Type B pancreatic cell (in vitro differentiated cells): ENCODE measurements around the gene PTPRM. TPM values are rescaled to one million over a fixed set of nuclear protein-coding genes. Genes with fewer than 3 reads are reported as not detected.

Experiments used
- DNase-seq: peaks from one replicate; pipeline ENCODE4 v3.0.0; 2021; ENCODE audit warnings: mixed read lengths; ENCODE audit not compliant: unreplicated experiment; ENCODE audit errors: extremely low spot score
- H3K27ac Mint-ChIP-seq: 2 replicates; pipeline ENCODE4 v1.8.0; 2021; ENCODE audit warnings: mild to moderate bottlenecking, mixed read lengths
- H3K27me3 Mint-ChIP-seq: 2 replicates; pipeline ENCODE4 v1.8.0; 2021; ENCODE audit warnings: mixed read lengths
- H3K36me3 Mint-ChIP-seq: 2 replicates; pipeline ENCODE4 v1.8.0; 2021; ENCODE audit warnings: mixed read lengths
- H3K4me1 Mint-ChIP-seq: one replicate; pipeline ENCODE4 v1.8.0; 2021; ENCODE audit warnings: mixed read lengths; ENCODE audit not compliant: unreplicated experiment
- H3K4me3 Mint-ChIP-seq: 2 replicates; pipeline ENCODE4 v1.8.0; 2021; ENCODE audit warnings: mild to moderate bottlenecking, mixed read lengths
- H3K9me3 Mint-ChIP-seq: 2 replicates; pipeline ENCODE4 v1.8.0; 2021; ENCODE audit warnings: mixed read lengths
- total RNA-seq: library from RNA; stranded (reverse); gene quantifications from 2 replicates; pipeline ENCODE4 v1.2.1, GENCODE V29; 2021; ENCODE audit warnings: low replicate concordance
- TF ChIP-seq, protein P1 (sequence below): fragments of 200-600 bp; sonication (generic); conservative IDR thresholded peaks from 2 replicates; pipeline ENCODE4 v1.5.0; 2021; ENCODE audit warnings: antibody characterized with exemption, mild to moderate bottlenecking

Gene PTPRM
- total RNA-seq, 1 donor from 2014 or later = 18.6 TPM

DNA sequence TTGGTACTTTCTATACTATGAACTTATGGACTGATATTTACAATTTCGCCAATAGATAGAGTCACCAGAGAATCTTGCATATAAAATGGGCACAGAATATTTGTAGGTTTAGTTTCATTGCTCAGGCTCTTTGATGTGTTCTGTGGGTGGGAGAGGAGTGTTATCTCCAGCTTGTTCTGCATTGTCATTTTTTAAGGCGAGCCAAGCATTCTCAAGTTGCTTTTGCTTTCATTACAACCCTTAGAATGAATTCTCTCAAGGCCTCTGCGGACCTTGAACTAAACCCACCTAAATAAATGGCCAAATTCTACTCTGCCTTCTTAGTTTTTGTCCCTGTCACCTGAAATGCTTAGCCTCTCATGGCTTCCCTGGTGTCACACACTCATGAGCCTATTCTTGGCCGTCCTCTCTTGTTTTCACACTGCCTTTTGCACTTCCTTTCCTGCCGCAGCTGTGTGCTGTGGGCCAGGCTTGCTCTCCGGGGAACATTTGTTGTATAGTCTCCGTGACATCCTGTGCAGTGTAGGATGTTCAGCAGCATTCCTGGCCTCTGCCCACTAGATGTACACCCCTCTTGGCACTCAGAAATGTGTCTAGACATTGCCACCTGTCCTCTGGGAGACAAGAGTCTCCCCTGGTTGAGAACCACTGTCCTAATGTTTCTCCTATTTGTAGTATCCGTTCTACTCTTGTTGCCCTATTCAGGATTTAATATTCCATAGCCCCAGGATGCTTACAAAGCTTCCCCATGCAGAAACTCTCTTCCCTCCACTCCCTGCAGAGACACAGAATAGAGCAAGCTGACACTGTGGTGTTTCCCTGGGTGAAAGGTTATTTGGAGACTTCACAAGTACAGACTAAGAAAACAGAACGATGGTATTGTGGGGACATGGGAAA, 255.6 kb downstream of the PTPRM start:
- Mint-ChIP-seq H3K27me3 (no peaks in the 10 kb centered on the region), H3K4me3 (no peak overlapping the region), H3K4me1 (peaks cover 17% of the 10 kb centered on the region), H3K27ac (no peak overlapping the region), H3K36me3 (no peaks in the 10 kb centered on the region), H3K9me3 (no peaks in the 10 kb centered on the region)
- no peak for DNase-seq
- TF ChIP-seq, protein P1, sequence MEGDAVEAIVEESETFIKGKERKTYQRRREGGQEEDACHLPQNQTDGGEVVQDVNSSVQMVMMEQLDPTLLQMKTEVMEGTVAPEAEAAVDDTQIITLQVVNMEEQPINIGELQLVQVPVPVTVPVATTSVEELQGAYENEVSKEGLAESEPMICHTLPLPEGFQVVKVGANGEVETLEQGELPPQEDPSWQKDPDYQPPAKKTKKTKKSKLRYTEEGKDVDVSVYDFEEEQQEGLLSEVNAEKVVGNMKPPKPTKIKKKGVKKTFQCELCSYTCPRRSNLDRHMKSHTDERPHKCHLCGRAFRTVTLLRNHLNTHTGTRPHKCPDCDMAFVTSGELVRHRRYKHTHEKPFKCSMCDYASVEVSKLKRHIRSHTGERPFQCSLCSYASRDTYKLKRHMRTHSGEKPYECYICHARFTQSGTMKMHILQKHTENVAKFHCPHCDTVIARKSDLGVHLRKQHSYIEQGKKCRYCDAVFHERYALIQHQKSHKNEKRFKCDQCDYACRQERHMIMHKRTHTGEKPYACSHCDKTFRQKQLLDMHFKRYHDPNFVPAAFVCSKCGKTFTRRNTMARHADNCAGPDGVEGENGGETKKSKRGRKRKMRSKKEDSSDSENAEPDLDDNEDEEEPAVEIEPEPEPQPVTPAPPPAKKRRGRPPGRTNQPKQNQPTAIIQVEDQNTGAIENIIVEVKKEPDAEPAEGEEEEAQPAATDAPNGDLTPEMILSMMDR = no peak

DNA sequence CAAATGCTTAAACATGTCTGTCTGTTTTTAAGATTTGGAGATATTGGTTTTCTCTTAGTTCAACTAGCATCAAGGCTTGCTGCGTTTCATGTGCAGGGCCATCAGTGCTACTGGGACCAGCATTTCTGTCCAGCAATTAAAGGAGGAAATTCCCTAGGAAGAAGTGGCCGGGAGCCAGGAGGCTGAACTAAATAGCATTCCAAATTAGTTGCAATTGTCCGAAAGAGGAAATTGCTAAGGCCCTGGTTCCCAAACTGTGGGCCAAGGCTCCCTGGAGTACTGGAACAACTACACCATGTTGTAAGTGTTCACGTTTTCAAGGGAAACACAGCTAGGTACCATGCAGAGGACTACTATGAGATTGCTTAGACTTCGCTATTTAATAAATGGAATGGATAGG, 257.9 kb downstream of the PTPRM start:
- Mint-ChIP-seq H3K4me1 (peaks cover 15% of the 10 kb centered on the region), H3K9me3 (no peaks in the 10 kb centered on the region), H3K27ac (no peak overlapping the region)

DNA sequence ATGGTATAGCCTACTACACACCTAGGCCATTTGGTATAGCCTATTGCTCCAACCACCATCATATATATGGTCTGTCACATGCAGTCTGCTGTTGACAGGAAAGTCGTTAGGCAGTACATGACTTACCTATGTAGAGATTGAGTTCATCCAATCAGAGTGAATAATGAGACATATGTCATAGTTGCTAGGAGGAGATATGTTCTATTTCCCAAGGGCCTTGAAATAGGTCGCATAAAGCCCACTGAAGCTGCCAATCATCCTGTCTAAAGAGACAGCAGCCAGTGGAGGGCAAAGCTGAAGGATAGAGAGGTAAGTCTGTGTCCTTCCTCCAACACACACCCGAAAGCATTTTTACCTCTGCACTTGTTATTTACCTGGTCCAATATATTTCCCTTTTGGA, 263.4 kb downstream of the PTPRM start:
- no peak overlapping the region for H3K4me3 Mint-ChIP-seq
- peaks cover 10% of the 10 kb centered on the region for H3K4me1 Mint-ChIP-seq
- no peak for DNase-seq
- no peak overlapping the region for H3K27ac Mint-ChIP-seq
- H3K27me3 Mint-ChIP-seq = no peaks in the 10 kb centered on the region
- TF ChIP-seq, protein P1 = no peak
- H3K9me3 Mint-ChIP-seq = peaks cover 7% of the 10 kb centered on the region
- H3K36me3 Mint-ChIP-seq = peaks cover 5% of the 10 kb centered on the region

More for the DNA sequence above, 257.9 kb downstream of the PTPRM start:
- Mint-ChIP-seq H3K36me3 (no peaks in the 10 kb centered on the region), H3K4me3 (no peak overlapping the region), H3K27me3 (no peaks in the 10 kb centered on the region)
- no peak for DNase-seq
- TF ChIP-seq, protein P1 = no peak

DNA sequence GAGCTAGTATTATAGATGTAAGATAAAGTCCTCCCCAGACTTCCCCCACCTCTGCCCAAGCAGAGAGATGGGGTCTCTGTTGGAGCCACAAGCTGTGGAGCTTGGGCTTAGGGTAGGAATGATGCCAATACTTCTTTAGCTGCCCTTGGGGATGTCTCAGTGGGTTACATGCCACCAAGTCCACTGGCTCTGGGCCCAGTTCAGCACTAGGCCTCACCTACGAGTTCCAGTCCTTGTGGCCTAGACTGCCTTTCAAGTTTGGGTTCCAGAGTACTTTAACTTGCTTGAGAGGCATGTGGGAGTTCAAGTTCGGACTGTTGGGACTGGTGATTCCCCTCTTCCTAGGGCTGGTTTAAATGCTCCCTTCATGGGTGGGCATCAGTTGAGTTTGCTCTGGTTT, 272.4 kb downstream of the PTPRM start:
- no peak overlapping the region for H3K4me3 Mint-ChIP-seq
- peaks cover 11% of the 10 kb centered on the region for H3K9me3 Mint-ChIP-seq
- H3K4me1 Mint-ChIP-seq = no peaks in the 10 kb centered on the region
- H3K27me3 Mint-ChIP-seq = no peaks in the 10 kb centered on the region
- TF ChIP-seq, protein P1 = no peak
- H3K36me3 Mint-ChIP-seq = peaks cover 7% of the 10 kb centered on the region
- DNase-seq = no peak
- no peak overlapping the region for H3K27ac Mint-ChIP-seq

DNA sequence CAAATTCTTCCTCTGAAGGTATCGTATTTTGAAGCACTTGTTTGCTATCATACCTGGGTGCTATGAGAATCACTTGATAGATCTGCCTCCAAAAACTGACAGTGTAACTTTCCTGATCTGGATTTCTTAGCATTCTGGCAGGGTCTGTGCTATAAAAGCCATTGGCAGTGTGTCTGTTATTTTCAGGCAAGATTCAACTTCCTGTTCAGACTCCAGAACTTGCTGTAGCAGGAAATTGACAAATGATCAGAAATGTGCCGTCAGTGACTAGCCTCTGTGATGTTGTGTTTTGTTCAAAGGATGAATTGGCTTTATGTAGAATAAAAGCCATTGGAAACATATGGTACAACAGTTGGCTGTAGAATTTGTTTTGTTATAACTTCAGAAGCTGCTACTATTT, 273.3 kb downstream of the PTPRM start:
- Mint-ChIP-seq H3K36me3 (peaks cover 7% of the 10 kb centered on the region), H3K27me3 (no peaks in the 10 kb centered on the region), H3K9me3 (peaks cover 17% of the 10 kb centered on the region), H3K4me1 (no peaks in the 10 kb centered on the region), H3K4me3 (no peak overlapping the region), H3K27ac (no peak overlapping the region)
- TF ChIP-seq, protein P1 = no peak
- DNase-seq = no peak
